Measurements from ENCODE around the gene FCGBP.
"Not testable (repeated sequence)": the region's sequence is repeated elsewhere in the genome, so short reads cannot be mapped to it uniquely, and the experiment has no call there.

The FCGBP gene

DNA sequence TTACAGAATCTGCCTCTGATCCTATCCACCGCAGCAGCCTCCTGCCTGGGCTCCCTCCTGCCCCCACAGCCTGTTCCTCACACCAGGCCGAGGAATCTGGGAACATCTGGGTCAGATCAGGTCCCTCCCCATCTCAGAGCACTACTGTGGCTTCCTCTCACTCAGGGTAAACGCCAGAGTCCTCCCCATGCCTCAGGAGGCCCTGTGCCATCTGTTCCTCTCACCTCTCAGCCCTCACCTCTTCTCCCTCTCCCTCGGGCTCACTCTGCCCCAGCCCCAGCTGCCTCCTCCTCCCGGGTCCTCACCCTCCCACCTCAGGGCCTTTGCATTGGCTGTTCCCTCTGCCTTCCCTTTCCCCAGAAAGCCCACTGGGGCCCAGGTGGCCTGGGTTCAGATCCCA, 18.2 kb downstream of the FCGBP start:
- DNase-seq (ENCODE audit: low read depth) = no peak
- H3K9me3 ChIP-seq (ENCODE audit: control insufficient read depth, low read length) = no peaks in the 10 kb centered on the region
- H3K9ac ChIP-seq (ENCODE audit: low read length) = no peak overlapping the region
- H3K4me1 ChIP-seq (ENCODE audit: control insufficient read depth, insufficient read depth, low read length) = no peaks in the 10 kb centered on the region
- no peak overlapping the region for H3K4me3 ChIP-seq (ENCODE audit: low read length)
- H3K27me3 ChIP-seq (replicated peaks; ENCODE audit: control insufficient read depth, insufficient read depth, low read length) = peaks cover 19% of the 10 kb centered on the region
- no peaks in the 10 kb centered on the region for H3K36me3 ChIP-seq (ENCODE audit: control insufficient read depth, insufficient read depth, low read length, severe bottlenecking)

DNA sequence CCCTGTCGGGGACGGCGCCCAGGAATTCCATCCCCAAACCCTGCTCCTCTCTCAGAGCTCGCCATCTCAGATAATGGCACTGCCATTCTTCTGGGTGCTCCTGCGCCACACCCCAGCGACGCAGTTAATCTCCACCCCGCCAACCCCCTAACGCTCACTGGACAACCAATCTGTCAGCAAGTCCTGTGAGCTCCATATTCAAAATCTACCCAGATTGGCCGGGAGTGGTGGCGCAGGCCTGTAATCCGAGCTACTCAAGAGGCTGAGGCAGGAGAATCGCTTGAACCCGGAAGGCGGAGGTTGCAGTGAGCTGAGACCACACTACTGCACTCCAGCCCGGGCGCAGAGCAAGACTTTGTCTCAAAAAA, 18.6 kb downstream of the FCGBP start:
- no peaks in the 10 kb centered on the region for H3K4me1 ChIP-seq (ENCODE audit: control insufficient read depth, insufficient read depth, low read length)
- no peak for DNase-seq (ENCODE audit: low read depth)

DNA sequence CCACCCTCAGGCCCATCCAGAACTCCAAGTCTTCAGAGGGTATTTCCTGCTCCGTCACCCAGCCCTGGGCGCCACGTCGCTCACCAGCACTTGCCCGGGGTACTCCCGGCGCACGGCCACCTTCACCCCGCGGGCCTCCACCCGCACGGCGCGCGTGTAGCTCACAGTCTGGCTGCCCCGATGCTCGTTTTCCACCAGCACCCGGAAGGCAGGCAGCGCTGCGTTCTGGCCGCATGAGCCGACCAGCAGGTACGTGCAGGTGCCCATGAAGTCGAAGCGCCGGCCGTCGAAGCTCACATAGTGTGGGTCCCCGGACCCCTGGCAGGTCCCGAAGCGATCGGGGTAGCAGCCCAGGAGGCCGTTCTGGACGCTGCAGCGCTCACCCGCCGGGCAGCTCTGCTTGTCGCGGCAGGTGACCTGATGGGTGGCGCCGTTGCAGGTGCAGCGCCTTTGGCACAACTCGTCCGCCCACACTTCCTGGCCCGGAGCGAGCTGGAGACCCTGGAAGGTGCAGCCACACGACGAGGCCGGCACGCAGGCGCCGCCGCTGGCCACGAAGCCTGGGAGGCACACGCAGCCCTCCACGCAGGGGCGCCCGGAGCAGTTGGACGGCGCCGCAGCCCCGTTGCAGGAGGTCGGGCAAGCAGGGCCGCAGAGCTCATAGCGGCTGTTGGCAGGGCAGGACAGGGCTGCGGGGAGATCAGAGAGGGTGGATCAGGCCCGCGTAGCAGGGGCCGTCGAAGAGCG, 19.2 kb downstream of the FCGBP start:
- peaks cover 19% of the 10 kb centered on the region for H3K27me3 ChIP-seq (replicated peaks; ENCODE audit: control insufficient read depth, insufficient read depth, low read length)
- H3K9me3 ChIP-seq (ENCODE audit: control insufficient read depth, low read length) = no peaks in the 10 kb centered on the region
- no peaks in the 10 kb centered on the region for H3K36me3 ChIP-seq (ENCODE audit: control insufficient read depth, insufficient read depth, low read length, severe bottlenecking)
- no peak overlapping the region for H3K9ac ChIP-seq (ENCODE audit: low read length)
- no peaks in the 10 kb centered on the region for H3K4me1 ChIP-seq (ENCODE audit: control insufficient read depth, insufficient read depth, low read length)
- H3K4me3 ChIP-seq (ENCODE audit: low read length) = no peak overlapping the region
- DNase-seq (ENCODE audit: low read depth) = no peak

More for the DNA sequence above, 18.6 kb downstream of the FCGBP start:
- Histone ChIP-seq H3K9me3 (ENCODE audit: control insufficient read depth, low read length) (no peaks in the 10 kb centered on the region), H3K27me3 (replicated peaks; ENCODE audit: control insufficient read depth, insufficient read depth, low read length) (peaks cover 19% of the 10 kb centered on the region), H3K4me3 (ENCODE audit: low read length) (no peak overlapping the region), H3K36me3 (ENCODE audit: control insufficient read depth, insufficient read depth, low read length, severe bottlenecking) (no peaks in the 10 kb centered on the region), H3K9ac (ENCODE audit: low read length) (no peak overlapping the region)

DNA sequence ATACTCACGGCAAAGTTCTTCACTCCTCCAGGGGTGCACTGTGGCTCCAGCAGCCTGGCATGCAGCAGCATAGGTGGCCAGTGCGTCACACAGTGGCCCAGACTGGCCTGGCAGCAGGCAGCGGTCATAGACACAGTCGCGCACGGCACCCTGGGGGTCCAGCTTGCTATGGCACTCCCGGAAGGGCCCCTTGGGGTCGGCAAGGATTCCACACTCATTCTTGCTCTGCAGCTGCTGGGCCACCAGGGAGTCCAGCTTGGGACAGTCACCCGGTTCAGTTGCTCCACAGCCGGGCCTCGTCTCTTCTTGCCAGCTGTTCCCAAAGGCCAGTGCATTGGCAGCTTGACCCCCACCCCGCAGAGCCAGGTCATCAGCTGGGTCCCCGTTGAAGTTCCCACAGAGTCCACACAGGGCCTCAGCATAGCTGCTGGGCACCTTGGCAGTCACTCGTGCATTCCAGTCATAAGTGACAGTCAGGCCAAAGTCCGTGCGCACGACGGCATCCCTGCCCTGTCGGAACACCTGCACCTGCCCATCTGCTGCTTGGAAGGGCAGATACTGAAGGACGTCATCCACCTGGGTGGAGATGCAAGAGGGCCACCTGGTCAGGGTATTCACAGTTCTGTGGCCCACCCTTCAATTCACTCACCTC, 20.6 kb downstream of the FCGBP start:
- H3K9me3 ChIP-seq (ENCODE audit: control insufficient read depth, low read length) = no peaks in the 10 kb centered on the region
- H3K27me3 ChIP-seq (replicated peaks; ENCODE audit: control insufficient read depth, insufficient read depth, low read length) = peaks cover 19% of the 10 kb centered on the region
- H3K4me3 ChIP-seq (ENCODE audit: low read length) = no peak overlapping the region
- H3K36me3 ChIP-seq (ENCODE audit: control insufficient read depth, insufficient read depth, low read length, severe bottlenecking) = no peaks in the 10 kb centered on the region
- no peak overlapping the region for H3K9ac ChIP-seq (ENCODE audit: low read length)
- no peak for DNase-seq (ENCODE audit: low read depth)
- no peaks in the 10 kb centered on the region for H3K4me1 ChIP-seq (ENCODE audit: control insufficient read depth, insufficient read depth, low read length)

DNA sequence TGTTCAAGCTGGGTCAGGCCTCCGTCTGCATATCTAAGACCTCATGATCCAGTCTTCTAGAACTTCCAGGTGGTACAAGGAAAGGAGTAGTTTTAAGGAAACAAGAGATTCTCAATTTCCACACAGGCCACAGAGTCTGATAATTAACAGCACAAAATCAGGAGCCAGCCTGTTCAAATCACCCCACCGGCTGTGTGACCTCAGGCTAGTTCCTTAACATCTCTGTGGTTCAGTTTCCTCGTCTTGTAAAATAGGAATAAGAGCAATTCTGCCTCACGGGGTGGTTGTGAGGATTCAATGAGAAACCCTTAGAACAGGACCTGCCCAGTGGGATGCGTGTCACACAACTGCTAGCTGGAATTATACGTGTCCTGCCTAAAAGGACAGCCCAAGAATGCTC, 25.6 kb downstream of the FCGBP start:
- DNase-seq (ENCODE audit: low read depth) = no peak
- no peak overlapping the region for H3K9ac ChIP-seq (ENCODE audit: low read length)
- H3K9me3 ChIP-seq (ENCODE audit: control insufficient read depth, low read length) = no peaks in the 10 kb centered on the region
- H3K27me3 ChIP-seq (replicated peaks; ENCODE audit: control insufficient read depth, insufficient read depth, low read length) = no peaks in the 10 kb centered on the region
- no peak overlapping the region for H3K4me3 ChIP-seq (ENCODE audit: low read length)
- no peaks in the 10 kb centered on the region for H3K4me1 ChIP-seq (ENCODE audit: control insufficient read depth, insufficient read depth, low read length)
- no peaks in the 10 kb centered on the region for H3K36me3 ChIP-seq (ENCODE audit: control insufficient read depth, insufficient read depth, low read length, severe bottlenecking)

DNA sequence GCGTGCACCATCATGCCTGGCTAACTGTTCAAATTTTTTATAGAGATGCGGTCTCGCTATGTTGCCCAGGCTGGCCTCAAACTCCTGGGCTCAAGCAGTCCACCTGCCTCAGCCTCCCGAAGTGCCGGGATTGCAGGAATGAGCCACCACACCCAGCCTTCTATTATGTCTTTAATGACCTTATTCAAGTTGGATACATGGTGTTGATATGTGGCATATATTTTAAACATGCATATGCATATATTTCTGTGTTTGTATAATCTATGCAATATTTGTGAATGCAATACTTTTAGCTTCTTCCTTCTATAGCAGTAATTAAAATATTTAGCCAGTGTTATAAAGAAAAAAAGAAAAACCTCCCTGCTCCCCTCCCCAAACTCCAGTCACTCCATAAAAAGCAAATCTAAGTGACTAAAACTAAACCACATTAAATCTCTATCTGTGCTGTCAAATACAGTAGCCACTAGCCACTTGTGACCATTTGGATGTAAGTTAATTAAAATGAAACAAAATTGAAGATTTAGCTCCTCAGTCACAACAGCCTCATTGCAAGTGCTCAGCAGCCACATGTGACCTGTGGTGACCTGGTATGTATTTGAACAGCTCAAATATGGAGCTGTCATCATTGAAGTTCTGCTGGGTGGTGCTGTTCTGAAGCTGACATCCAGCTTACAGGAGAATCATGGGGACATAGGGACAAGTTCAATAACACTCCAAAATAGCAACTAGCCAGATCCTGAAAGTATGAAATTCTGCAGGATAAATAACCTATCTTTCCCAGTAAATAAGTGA, 27.4 kb downstream of the FCGBP start:
- no peaks in the 10 kb centered on the region for H3K9me3 ChIP-seq (ENCODE audit: control insufficient read depth, low read length)
- no peaks in the 10 kb centered on the region for H3K36me3 ChIP-seq (ENCODE audit: control insufficient read depth, insufficient read depth, low read length, severe bottlenecking)
- DNase-seq (ENCODE audit: low read depth) = no peak
- H3K27me3 ChIP-seq (replicated peaks; ENCODE audit: control insufficient read depth, insufficient read depth, low read length) = no peaks in the 10 kb centered on the region
- H3K4me3 ChIP-seq (ENCODE audit: low read length) = no peak overlapping the region
- no peak overlapping the region for H3K9ac ChIP-seq (ENCODE audit: low read length)
- H3K4me1 ChIP-seq (ENCODE audit: control insufficient read depth, insufficient read depth, low read length) = no peaks in the 10 kb centered on the region

DNA sequence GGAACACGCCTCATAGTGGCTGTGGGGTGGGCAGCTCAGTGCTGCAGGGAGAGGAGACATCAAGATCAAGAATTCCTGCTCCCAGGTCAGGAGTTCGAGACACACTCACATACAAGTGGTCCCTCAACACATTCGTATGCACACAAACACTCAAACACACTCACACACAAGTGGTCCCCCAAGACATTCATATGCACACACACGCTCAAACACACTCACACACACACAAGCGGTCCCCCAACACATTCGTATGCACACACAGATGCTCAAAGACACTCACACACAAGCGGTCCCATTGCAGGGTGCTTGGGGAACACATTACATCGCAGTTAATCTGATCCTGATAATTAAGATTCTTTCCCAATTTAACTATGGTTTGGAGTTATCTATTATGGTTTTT, 28.2 kb downstream of the FCGBP start:
- H3K9me3 ChIP-seq (ENCODE audit: control insufficient read depth, low read length) = no peaks in the 10 kb centered on the region
- no peak overlapping the region for H3K4me3 ChIP-seq (ENCODE audit: low read length)
- H3K27me3 ChIP-seq (replicated peaks; ENCODE audit: control insufficient read depth, insufficient read depth, low read length) = no peaks in the 10 kb centered on the region
- H3K4me1 ChIP-seq (ENCODE audit: control insufficient read depth, insufficient read depth, low read length) = no peaks in the 10 kb centered on the region
- DNase-seq (ENCODE audit: low read depth) = no peak
- no peaks in the 10 kb centered on the region for H3K36me3 ChIP-seq (ENCODE audit: control insufficient read depth, insufficient read depth, low read length, severe bottlenecking)
- no peak overlapping the region for H3K9ac ChIP-seq (ENCODE audit: low read length)

DNA sequence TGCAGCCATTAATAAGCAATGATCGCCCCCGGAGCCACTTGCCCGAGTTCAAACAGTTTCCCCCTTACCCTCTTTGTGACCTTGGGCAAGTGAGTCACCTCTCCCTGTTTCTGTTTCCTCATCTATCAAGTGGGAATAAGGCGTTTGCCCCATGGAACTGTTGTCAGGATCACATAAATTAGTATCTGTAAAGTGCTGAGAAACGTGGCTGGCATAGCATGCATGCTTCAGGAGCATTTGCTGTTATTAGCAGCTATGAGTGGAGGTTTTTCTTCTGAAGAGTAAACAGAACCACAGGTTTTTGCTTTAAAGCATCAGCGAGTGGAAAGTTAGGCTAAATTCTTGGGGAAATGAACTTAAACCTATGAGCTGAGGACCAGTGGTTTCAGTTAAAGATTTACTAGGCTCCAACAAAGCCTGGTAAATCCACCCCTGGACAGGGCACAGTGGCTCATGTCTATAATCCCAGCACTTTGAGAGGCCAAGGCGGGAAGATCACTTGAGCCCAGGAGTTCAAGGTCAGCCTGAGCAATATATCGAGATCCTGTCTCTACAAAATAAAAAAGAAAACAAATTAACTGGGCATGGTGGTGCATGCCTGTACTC, 30.8 kb downstream of the FCGBP start:
- not testable (repeated sequence) for DNase-seq (ENCODE audit: low read depth); H3K9ac ChIP-seq (ENCODE audit: low read length); H3K36me3 ChIP-seq (ENCODE audit: control insufficient read depth, insufficient read depth, low read length, severe bottlenecking); H3K9me3 ChIP-seq (ENCODE audit: control insufficient read depth, low read length); H3K27me3 ChIP-seq (replicated peaks; ENCODE audit: control insufficient read depth, insufficient read depth, low read length); H3K4me3 ChIP-seq (ENCODE audit: low read length); H3K4me1 ChIP-seq (ENCODE audit: control insufficient read depth, insufficient read depth, low read length)

DNA sequence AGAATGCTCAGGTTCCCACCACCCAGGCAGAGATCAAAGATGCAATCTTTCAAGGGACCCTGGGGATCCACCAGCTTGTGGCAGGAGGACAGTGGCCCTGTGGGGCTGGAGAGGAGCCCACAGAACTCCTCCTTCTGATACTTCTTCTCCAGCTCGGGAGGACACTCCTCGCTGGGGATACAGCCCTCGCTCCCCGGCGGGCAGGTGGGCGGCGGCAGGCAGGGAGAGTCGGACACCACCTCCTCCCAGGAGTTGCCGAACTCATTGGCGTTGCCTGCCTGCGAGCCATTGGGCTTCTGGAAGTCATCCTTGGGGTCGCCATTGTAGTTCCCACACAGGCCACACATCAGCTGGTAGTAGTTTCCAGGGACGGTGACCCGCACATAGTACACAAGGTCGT, 32.1 kb downstream of the FCGBP start:
- DNase-seq (ENCODE audit: low read depth); H3K9me3 ChIP-seq (ENCODE audit: control insufficient read depth, low read length); H3K9ac ChIP-seq (ENCODE audit: low read length); H3K4me1 ChIP-seq (ENCODE audit: control insufficient read depth, insufficient read depth, low read length); H3K36me3 ChIP-seq (ENCODE audit: control insufficient read depth, insufficient read depth, low read length, severe bottlenecking); H3K27me3 ChIP-seq (replicated peaks; ENCODE audit: control insufficient read depth, insufficient read depth, low read length); H3K4me3 ChIP-seq (ENCODE audit: low read length): not testable (repeated sequence)

DNA sequence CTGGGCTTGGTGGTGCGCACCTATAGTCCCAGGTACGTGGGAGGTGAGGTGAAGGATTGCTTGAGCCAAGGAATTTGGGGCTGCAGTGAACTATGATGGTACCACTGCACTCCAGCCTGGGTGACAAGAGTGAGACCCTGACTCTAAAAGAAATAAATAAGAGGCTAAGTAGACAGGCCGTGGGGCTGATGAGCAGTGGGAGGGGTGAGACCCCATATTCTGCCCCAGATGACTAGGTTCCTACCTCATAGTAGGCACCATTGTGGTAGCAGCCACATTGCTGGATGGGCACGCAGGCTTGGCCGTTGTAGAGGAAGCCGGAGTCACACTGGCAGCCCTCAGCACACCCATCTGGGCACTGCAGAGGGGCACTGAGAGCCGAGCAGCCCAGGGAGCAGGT, 32.8 kb downstream of the FCGBP start:
- H3K36me3 ChIP-seq (ENCODE audit: control insufficient read depth, insufficient read depth, low read length, severe bottlenecking); H3K27me3 ChIP-seq (replicated peaks; ENCODE audit: control insufficient read depth, insufficient read depth, low read length); DNase-seq (ENCODE audit: low read depth); H3K9me3 ChIP-seq (ENCODE audit: control insufficient read depth, low read length); H3K9ac ChIP-seq (ENCODE audit: low read length); H3K4me3 ChIP-seq (ENCODE audit: low read length); H3K4me1 ChIP-seq (ENCODE audit: control insufficient read depth, insufficient read depth, low read length): not testable (repeated sequence)

DNA sequence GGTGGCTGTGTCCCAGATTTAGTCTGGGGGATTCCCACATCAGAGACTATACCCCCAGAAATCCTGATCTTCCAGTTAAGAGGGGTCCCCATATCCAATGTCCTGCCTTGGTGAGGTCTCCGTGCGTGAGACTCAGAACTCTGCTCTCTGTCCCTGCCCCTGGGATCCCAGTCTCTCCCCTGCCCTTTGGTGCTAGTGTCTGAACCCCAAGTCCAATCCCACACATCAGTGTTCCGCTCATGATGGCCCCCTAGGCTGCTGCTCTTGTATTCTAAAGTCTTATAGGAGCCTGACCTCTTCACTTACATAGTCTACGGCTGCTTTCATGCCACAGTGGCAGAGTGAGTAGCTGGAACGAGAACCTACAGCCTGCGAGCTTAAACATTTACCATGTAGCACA, 35.6 kb downstream of the FCGBP start:
- DNase-seq (ENCODE audit: low read depth); H3K9ac ChIP-seq (ENCODE audit: low read length); H3K27me3 ChIP-seq (replicated peaks; ENCODE audit: control insufficient read depth, insufficient read depth, low read length); H3K9me3 ChIP-seq (ENCODE audit: control insufficient read depth, low read length); H3K4me3 ChIP-seq (ENCODE audit: low read length); H3K36me3 ChIP-seq (ENCODE audit: control insufficient read depth, insufficient read depth, low read length, severe bottlenecking); H3K4me1 ChIP-seq (ENCODE audit: control insufficient read depth, insufficient read depth, low read length): not testable (repeated sequence)
